GM23248 (cell line): ENCODE results near the gene MCEMP1. TPM values are rescaled to one million over a fixed set of nuclear protein-coding genes. Genes with fewer than 3 reads are reported as not detected.
A peak's percentile ranks its signal among the peaks of the same experiment; 100 is the strongest.

Source experiments
- DNase-seq: peaks from one replicate; pipeline ENCODE4 v3.0.0-alpha.2; 2015
- H2AFZ ChIP-seq: fragments of 200-600 bp; sonication (generic); 2 replicates; pipeline ENCODE4 v1.6.1; 2016; ENCODE audit warnings: antibody characterized with exemption
- H3F3A ChIP-seq: fragments of 200-600 bp; sonication (generic); 2 replicates; pipeline ENCODE4 v1.6.1; 2016; ENCODE audit warnings: mild to moderate bottlenecking, antibody characterized with exemption, mixed run types; ENCODE audit not compliant: insufficient read depth
- H3K27ac ChIP-seq: fragments of 200-600 bp; sonication (generic); 2 replicates; pipeline ENCODE4 v1.5.1; 2016; ENCODE audit warnings: mild to moderate bottlenecking
- H3K27me3 ChIP-seq: fragments of 200-600 bp; sonication (generic); replicated peaks from 2 replicates; pipeline ENCODE4 v1.6.1; 2016; ENCODE audit warnings: mild to moderate bottlenecking; ENCODE audit not compliant: insufficient read depth
- H3K36me3 ChIP-seq: fragments of 200-600 bp; sonication (generic); 2 replicates; pipeline ENCODE4 v1.6.1; 2016; ENCODE audit warnings: low read depth, mild to moderate bottlenecking
- H3K4me1 ChIP-seq: fragments of 200-600 bp; sonication (generic); 2 replicates; pipeline ENCODE4 v1.6.1; 2016; ENCODE audit warnings: mild to moderate bottlenecking; ENCODE audit not compliant: insufficient read depth
- H3K4me2 ChIP-seq: fragments of 200-600 bp; sonication (generic); one replicate; pipeline ENCODE4 v1.6.1; 2016; ENCODE audit warnings: mild to moderate bottlenecking; ENCODE audit not compliant: unreplicated experiment
- H3K4me3 ChIP-seq: fragments of 200-600 bp; sonication (generic); 2 replicates; pipeline ENCODE4 v1.5.1; 2016; ENCODE audit warnings: mild to moderate bottlenecking
- H3K79me2 ChIP-seq: fragments of 200-600 bp; sonication (generic); 2 replicates; pipeline ENCODE4 v1.6.1; 2016; ENCODE audit warnings: mild to moderate bottlenecking; ENCODE audit not compliant: insufficient read depth
- H3K9ac ChIP-seq: fragments of 200-600 bp; sonication (generic); 2 replicates; pipeline ENCODE4 v1.6.1; 2016; ENCODE audit warnings: mild to moderate bottlenecking
- H3K9me2 ChIP-seq: fragments of 200-600 bp; sonication (generic); 2 replicates; pipeline ENCODE4 v1.6.1; 2016; ENCODE audit warnings: mixed run types, mild to moderate bottlenecking, moderate library complexity; ENCODE audit not compliant: insufficient read depth
- H3K9me3 ChIP-seq: fragments of 200-600 bp; sonication (generic); one replicate; pipeline ENCODE4 v1.6.1; 2017; ENCODE audit warnings: low read depth
- H4K20me1 ChIP-seq: fragments of 200-600 bp; sonication (generic); 2 replicates; pipeline ENCODE4 v1.6.0; 2016; ENCODE audit not compliant: insufficient read depth
- EZH2 ChIP-seq: fragments of 200-600 bp; sonication (generic); IDR thresholded peaks from 2 replicates; pipeline ENCODE4 v1.6.1; 2018; ENCODE audit warnings: antibody characterized with exemption, mild to moderate bottlenecking; ENCODE audit not compliant: insufficient read depth, poor library complexity, severe bottlenecking
- EZH2phosphoT487 ChIP-seq: fragments of 200-600 bp; sonication (generic); IDR thresholded peaks from 2 replicates; pipeline ENCODE4 v1.6.1; 2018; ENCODE audit warnings: antibody characterized with exemption, moderate library complexity, mild to moderate bottlenecking, low read depth; ENCODE audit not compliant: insufficient read depth
- WGBS, 2 experiments: methylation state at CpG; one replicate each; pipeline ENCODE4 v1.1.6; 2015 to 2017; ENCODE audit warnings: low lambda C conversion rate in 2 of 2, low coverage in 1 of 2; ENCODE audit errors: missing lambda C conversion rate in 2 of 2; 5-methylcytosine and 5-hydroxymethylcytosine counted together
- in situ Hi-C: fragments of 300-500 bp; cut with MboI; formaldehyde crosslinking; loops from 2 replicates; pipeline ENCODE4 v1.15.0; 2020
- polyA plus RNA-seq: library from polyadenylated mRNA; unstranded; fragments of >200 nt; fragmentation: Nextera tagmentation; extraction: Ambion mirVana; gene quantifications from 2 replicates; pipeline ENCODE4 v1.2.1, GENCODE V29; 2016
- total RNA-seq: library from RNA; depleted of rRNA; stranded (reverse); fragments of >200 nt; shearing (Covaris generic); gene quantifications from 2 replicates; pipeline ENCODE4 v1.2.3, GENCODE V29; 2014

The MCEMP1 gene
- total and polyA plus RNA-seq, 2 experiments from 2014 or later = not detected

- H3K9me3 ChIP-seq = no peaks in the 10 kb centered on the region
- H3K9me2 ChIP-seq = no peaks in the 10 kb centered on the region
- no peaks in the 10 kb centered on the region for H4K20me1 ChIP-seq
- no peaks in the 10 kb centered on the region for H3K36me3 ChIP-seq
- TF ChIP-seq EZH2 (no peak), EZH2phosphoT487 (no peak)
- H3K9ac ChIP-seq = no peak overlapping the region
- H3K4me2 ChIP-seq = no peak overlapping the region
- H3K79me2 ChIP-seq = peaks cover 7% of the 10 kb centered on the region
- no peak overlapping the region for H2AFZ ChIP-seq
- WGBS, 2 experiments = 5 to 10% methylated on average over 5 to 7 of the region's 7 CpGs
- no peak overlapping the region for H3K4me3 ChIP-seq
- H3K27me3 ChIP-seq = peaks cover 11% of the 10 kb centered on the region; the same call in 1 of the 2 replicates
- no peak for DNase-seq
- H3K4me1 ChIP-seq = no peaks in the 10 kb centered on the region
- no peaks in the 10 kb centered on the region for H3F3A ChIP-seq
- H3K27ac ChIP-seq = no peak overlapping the region
- in situ Hi-C loops = loop anchor here (10.0 kb wide), 1 partner anchor 112 kb away; no protein-coding TSS in a partner anchor
Observed at GRCh38 chr19:7676376-7676775, 514 bp upstream of the MCEMP1 start.

- Histone ChIP-seq H3K4me2 (no peak overlapping the region), H3K4me3 (no peak overlapping the region), H3K36me3 (no peaks in the 10 kb centered on the region), H3K27me3 (peaks cover 11% of the 10 kb centered on the region; the same call in 1 of the 2 replicates), H3F3A (no peaks in the 10 kb centered on the region), H3K9me3 (no peaks in the 10 kb centered on the region), H3K9me2 (no peaks in the 10 kb centered on the region), H3K4me1 (no peaks in the 10 kb centered on the region), H3K9ac (no peak overlapping the region), H3K79me2 (peaks cover 18% of the 10 kb centered on the region), H4K20me1 (no peaks in the 10 kb centered on the region), H2AFZ (no peak overlapping the region), H3K27ac (no peak overlapping the region)
- 29 to 34% methylated on average over 11 to 12 of the region's 12 CpGs for WGBS, 2 experiments
- no peak for TF ChIP-seq EZH2
- no peak for TF ChIP-seq EZH2phosphoT487
- in situ Hi-C loops = loop anchor here (10.0 kb wide), 1 partner anchor 113 kb away; no protein-coding TSS in a partner anchor
- DNase-seq = no peak
Observed at GRCh38 chr19:7677669-7678311, 900 bp downstream of the MCEMP1 start.

- 44 to 46% methylated on average over 28 to 30 of the region's 30 CpGs for WGBS, 2 experiments
- TF ChIP-seq EZH2phosphoT487 = no peak
- TF ChIP-seq EZH2 = no peak
- Histone ChIP-seq H3K27ac (no peak overlapping the region), H3K36me3 (0 out of 2 replicates have a peak, but pooled peaks cover 3% of the 10 kb centered on the region), H3K79me2 (peaks cover 18% of the 10 kb centered on the region), H3K9me2 (no peaks in the 10 kb centered on the region), H3K4me2 (no peak overlapping the region), H3K4me1 (no peaks in the 10 kb centered on the region), H3K9me3 (no peaks in the 10 kb centered on the region), H3K27me3 (peaks cover 11% of the 10 kb centered on the region; the same call in 1 of the 2 replicates), H3K4me3 (no peak overlapping the region), H2AFZ (no peak overlapping the region), H3K9ac (no peak overlapping the region), H4K20me1 (no peaks in the 10 kb centered on the region), H3F3A (no peaks in the 10 kb centered on the region)
- in situ Hi-C loops = loop anchor here (10.0 kb wide), 1 partner anchor 114 kb away; no protein-coding TSS in a partner anchor
- DNase-seq = no peak
Observed at GRCh38 chr19:7678971-7679751, 2.3 kb downstream of the MCEMP1 start.

GRCh38 chr19:7679771-7680605 lies 3.1 kb downstream of the MCEMP1 start:
- in situ Hi-C loops = loop anchor here (10.0 kb wide), 1 partner anchor 115 kb away; no protein-coding TSS in a partner anchor
- no peaks in the 10 kb centered on the region for H4K20me1 ChIP-seq
- peak overlapping the region; percentile 83 for H3K4me3 ChIP-seq
- peak overlapping the region; percentile 93 for H2AFZ ChIP-seq
- no peaks in the 10 kb centered on the region for H3K9me2 ChIP-seq
- H3K9me3 ChIP-seq = no peaks in the 10 kb centered on the region
- no peaks in the 10 kb centered on the region for H3K4me1 ChIP-seq
- H3K27ac ChIP-seq = no peak overlapping the region
- no peak for DNase-seq
- peak overlapping the region; percentile 99 for H3K4me2 ChIP-seq
- no peaks in the 10 kb centered on the region for H3F3A ChIP-seq
- 42 to 47% methylated on average over 21 to 22 of the region's 22 CpGs for WGBS, 2 experiments
- 0 out of 2 replicates have a peak, but pooled peaks cover 3% of the 10 kb centered on the region for H3K36me3 ChIP-seq
- peaks cover 11% of the 10 kb centered on the region; the same call in 1 of the 2 replicates for H3K27me3 ChIP-seq
- TF ChIP-seq EZH2 (no peak), EZH2phosphoT487 (no peak)
- peak overlapping the region; percentile 36; the same call in 1 of the 2 replicates for H3K9ac ChIP-seq
- H3K79me2 ChIP-seq = peaks cover 18% of the 10 kb centered on the region
